Neuronal stem cell (in vitro differentiated cells): ENCODE results near the gene SPOCK1.

ENCODE experiments used
- DNase-seq: peaks from one replicate; pipeline ENCODE4 v3.0.0-alpha.2; 2013; ENCODE audit warnings: low spot score
- H2AFZ ChIP-seq: one replicate; pipeline ENCODE4 v1.6.1; 2013; ENCODE audit warnings: mild to moderate bottlenecking, low read length, inconsistent platforms
- H2AK5ac ChIP-seq: 2 replicates; pipeline ENCODE4 v1.6.1; 2013; ENCODE audit warnings: low read depth, mild to moderate bottlenecking, inconsistent platforms, low read length, moderate library complexity, mixed read lengths
- H2BK120ac ChIP-seq: 2 replicates; pipeline ENCODE4 v1.6.1; 2013; ENCODE audit warnings: low read depth, mild to moderate bottlenecking, inconsistent platforms, low read length, moderate library complexity, mixed read lengths
- H2BK12ac ChIP-seq: one replicate; pipeline ENCODE4 v1.6.1; 2013; ENCODE audit warnings: low read length, inconsistent platforms
- H2BK15ac ChIP-seq: 2 replicates; pipeline ENCODE4 v1.6.1; 2013; ENCODE audit warnings: mild to moderate bottlenecking, low read length, inconsistent platforms, mixed read lengths
- H2BK5ac ChIP-seq: one replicate; pipeline ENCODE4 v1.6.1; 2013; ENCODE audit warnings: inconsistent platforms, mild to moderate bottlenecking, low read length, moderate library complexity
- H3K14ac ChIP-seq: one replicate; pipeline ENCODE4 v1.6.1; 2013; ENCODE audit warnings: low read length, inconsistent platforms
- H3K18ac ChIP-seq: 2 replicates; pipeline ENCODE4 v1.6.1; 2013; ENCODE audit warnings: low read length, inconsistent platforms
- H3K23ac ChIP-seq: 2 replicates; pipeline ENCODE4 v1.6.1; 2013; ENCODE audit warnings: low read depth, mild to moderate bottlenecking, mixed read lengths, low read length, inconsistent platforms; ENCODE audit not compliant: poor library complexity
- H3K27ac ChIP-seq: replicated peaks from 3 replicates; pipeline ENCODE4 v1.5.1; 2013; ENCODE audit warnings: low read length, inconsistent platforms
- H3K27me3 ChIP-seq, 3 experiments: 2 replicates each; pipeline ENCODE4 v1.6.1; 2013; ENCODE audit warnings: low read length in 3 of 3, mild to moderate bottlenecking in 2 of 3, inconsistent platforms in 1 of 3, low read depth in 1 of 3, mixed read lengths in 1 of 3, moderate library complexity in 1 of 3; ENCODE audit not compliant: control insufficient read depth in 3 of 3, insufficient read depth in 3 of 3
- H3K36me3 ChIP-seq, 2 donors: replicated peaks in 1 of 2; 2 replicates each; pipeline ENCODE4 v1.6.1; 2013; ENCODE audit warnings: low read length in 2 of 2; ENCODE audit not compliant: control insufficient read depth in 2 of 2, insufficient read depth in 2 of 2
- H3K4ac ChIP-seq: 2 replicates; pipeline ENCODE4 v1.6.1; 2013; ENCODE audit warnings: inconsistent platforms, mild to moderate bottlenecking, low read length, moderate library complexity
- H3K4me1 ChIP-seq, 2 donors: 1 replicate in 1 of 2; 2 replicates in 1 of 2; pipeline ENCODE4 v1.6.1; 2013; ENCODE audit warnings: low read length in 2 of 2, low read depth in 1 of 2; ENCODE audit not compliant: control insufficient read depth in 2 of 2, insufficient read depth in 1 of 2
- H3K4me2 ChIP-seq: one replicate; pipeline ENCODE4 v1.6.1; 2013; ENCODE audit warnings: mild to moderate bottlenecking, low read length, inconsistent platforms; ENCODE audit not compliant: insufficient read depth, poor library complexity, severe bottlenecking
- H3K4me3 ChIP-seq, 2 donors: 2 replicates each; pipeline ENCODE4 v1.5.1; 2013; ENCODE audit warnings: low read length in 2 of 2, mild to moderate bottlenecking in 2 of 2, inconsistent platforms in 1 of 2, moderate library complexity in 1 of 2
- H3K79me1 ChIP-seq: one replicate; pipeline ENCODE4 v1.6.1; 2013; ENCODE audit warnings: low read depth, mild to moderate bottlenecking, inconsistent platforms, low read length, moderate library complexity
- H3K9ac ChIP-seq: one replicate; pipeline ENCODE4 v1.6.1; 2013; ENCODE audit warnings: mild to moderate bottlenecking, low read depth, low read length, inconsistent platforms; ENCODE audit not compliant: poor library complexity
- H3K9me3 ChIP-seq, 2 donors: replicated peaks in 1 of 2; 2 replicates each; pipeline versions ENCODE3 to v1.6.1; 2013; ENCODE audit warnings: low read length in 2 of 2, mild to moderate bottlenecking in 2 of 2, inconsistent platforms in 1 of 2, low read depth in 1 of 2, mixed read lengths in 1 of 2, moderate library complexity in 1 of 2; ENCODE audit not compliant: control insufficient read depth in 2 of 2, insufficient read depth in 1 of 2
- H4K8ac ChIP-seq: one replicate; pipeline ENCODE4 v1.6.1; 2013; ENCODE audit warnings: low read depth, mild to moderate bottlenecking, inconsistent platforms, low read length, moderate library complexity
- H4K91ac ChIP-seq: one replicate; pipeline ENCODE4 v1.6.1; 2013; ENCODE audit warnings: low read length, low read depth, mild to moderate bottlenecking, inconsistent platforms; ENCODE audit not compliant: poor library complexity
- WGBS, 2 donors: extraction: QIAGEN DNeasy Blood & Tissue Kit; methylation state at CpG; one replicate each; pipeline ENCODE4 v1.1.7; 2013; ENCODE audit warnings: missing lambda C conversion rate in 2 of 2, mixed read lengths in 1 of 2; ENCODE audit not compliant: insufficient read length in 2 of 2, insufficient replicate concordance in 1 of 2; ENCODE audit errors: extremely low coverage in 2 of 2; 5-methylcytosine and 5-hydroxymethylcytosine counted together

The SPOCK1 gene

GRCh38 chr5:137070521-137070920, 428.6 kb downstream of the SPOCK1 start:
- Histone ChIP-seq H3K9ac (no peak overlapping the region), H2BK5ac (no peak overlapping the region), H2BK120ac (no peak overlapping the region), H3K4me3 (no peak overlapping the region), H3K27me3 (no peaks in the 10 kb centered on the region), H3K4me1 (peaks cover 0 to 6% of the 10 kb centered on the region in 2 donors), H3K9me3 (peaks cover 0 to 6% of the 10 kb centered on the region in 2 donors), H4K91ac (no peak overlapping the region), H3K18ac (no peak overlapping the region), H3K14ac (no peak overlapping the region), H3K4ac (no peak overlapping the region), H3K23ac (no peak overlapping the region), H2AFZ (no peak overlapping the region), H3K4me2 (no peak overlapping the region), H2BK12ac (no peak overlapping the region), H4K8ac (no peak overlapping the region), H3K79me1 (no peaks in the 10 kb centered on the region), H2AK5ac (no peak overlapping the region), H2BK15ac (no peak overlapping the region), H3K27ac (no peak overlapping the region), H3K36me3 (no peaks in the 10 kb centered on the region)
- WGBS, 2 donors, result no CpG with 5 or more reads among the region's 2 CpGs
- DNase-seq, result no peak

GRCh38 chr5:137069358-137069757, 429.8 kb downstream of the SPOCK1 start:
- Histone ChIP-seq H4K91ac (no peak overlapping the region), H3K18ac (no peak overlapping the region), H2BK12ac (no peak overlapping the region), H3K27ac (no peak overlapping the region), H2BK120ac (no peak overlapping the region), H3K4me2 (no peak overlapping the region), H2AK5ac (no peak overlapping the region), H3K4ac (no peak overlapping the region), H3K14ac (no peak overlapping the region), H3K9me3 (peaks cover 0 to 6% of the 10 kb centered on the region in 2 donors), H3K36me3 (no peaks in the 10 kb centered on the region), H3K4me3 (peak overlapping the region in 1 of 2 donors; percentile 6), H2AFZ (no peak overlapping the region), H2BK15ac (no peak overlapping the region), H3K79me1 (no peaks in the 10 kb centered on the region), H3K9ac (no peak overlapping the region), H3K4me1 (peaks cover 0 to 6% of the 10 kb centered on the region in 2 donors), H2BK5ac (no peak overlapping the region), H3K23ac (no peak overlapping the region), H4K8ac (no peak overlapping the region), H3K27me3 (no peaks in the 10 kb centered on the region)
- DNase-seq, result no peak
- WGBS, 2 donors, result no CpG with 5 or more reads among the region's 12 CpGs

GRCh38 chr5:137061382-137061781, 437.7 kb downstream of the SPOCK1 start:
- no peak for DNase-seq
- Histone ChIP-seq H2AK5ac (no peak overlapping the region), H3K14ac (no peak overlapping the region), H3K23ac (no peak overlapping the region), H2BK120ac (no peak overlapping the region), H3K27me3 (no peaks in the 10 kb centered on the region), H3K36me3 (no peaks in the 10 kb centered on the region), H3K18ac (no peak overlapping the region), H2AFZ (no peak overlapping the region), H3K4me1 (no peaks in the 10 kb centered on the region), H3K4me2 (no peak overlapping the region), H3K27ac (no peak overlapping the region), H4K91ac (no peak overlapping the region), H3K9me3 (no peaks in the 10 kb centered on the region), H3K9ac (no peak overlapping the region), H2BK12ac (no peak overlapping the region), H3K4me3 (no peak overlapping the region), H3K79me1 (no peaks in the 10 kb centered on the region), H4K8ac (no peak overlapping the region), H2BK15ac (no peak overlapping the region), H2BK5ac (no peak overlapping the region), H3K4ac (no peak overlapping the region)
- WGBS, 2 donors, result no CpG with 5 or more reads among the region's 4 CpGs

- H2BK5ac ChIP-seq, result no peak overlapping the region
- DNase-seq, result no peak
- H3K79me1 ChIP-seq, result no peaks in the 10 kb centered on the region
- no peak overlapping the region for H3K4me3 ChIP-seq
- H2BK12ac ChIP-seq, result no peak overlapping the region
- H3K4me1 ChIP-seq, result no peaks in the 10 kb centered on the region
- H3K4me2 ChIP-seq, result no peak overlapping the region
- H3K4ac ChIP-seq, result no peak overlapping the region
- H2BK15ac ChIP-seq, result no peak overlapping the region
- H3K9ac ChIP-seq, result no peak overlapping the region
- no CpG with 5 or more reads among the region's 4 CpGs for WGBS, 2 donors
- no peak overlapping the region for H4K91ac ChIP-seq
- no peak overlapping the region for H2AFZ ChIP-seq
- H2AK5ac ChIP-seq, result no peak overlapping the region
- H3K36me3 ChIP-seq, result no peaks in the 10 kb centered on the region
- H2BK120ac ChIP-seq, result no peak overlapping the region
- H3K9me3 ChIP-seq, result no peaks in the 10 kb centered on the region
- H3K14ac ChIP-seq, result no peak overlapping the region
- no peak overlapping the region for H3K27ac ChIP-seq
- H3K18ac ChIP-seq, result no peak overlapping the region
- no peaks in the 10 kb centered on the region for H3K27me3 ChIP-seq
- no peak overlapping the region for H4K8ac ChIP-seq
- no peak overlapping the region for H3K23ac ChIP-seq
Measured at GRCh38 chr5:137058089-137058488, 441.0 kb downstream of the SPOCK1 start.
